ENCODE results near the gene KNOP1. TPM values are rescaled to one million over a fixed set of nuclear protein-coding genes. Genes with fewer than 3 reads are reported as not detected.

KNOP1 gene
- total and polyA plus RNA-seq, 5 donors: 6.1 to 12.5 (median 8.6) TPM

DNA sequence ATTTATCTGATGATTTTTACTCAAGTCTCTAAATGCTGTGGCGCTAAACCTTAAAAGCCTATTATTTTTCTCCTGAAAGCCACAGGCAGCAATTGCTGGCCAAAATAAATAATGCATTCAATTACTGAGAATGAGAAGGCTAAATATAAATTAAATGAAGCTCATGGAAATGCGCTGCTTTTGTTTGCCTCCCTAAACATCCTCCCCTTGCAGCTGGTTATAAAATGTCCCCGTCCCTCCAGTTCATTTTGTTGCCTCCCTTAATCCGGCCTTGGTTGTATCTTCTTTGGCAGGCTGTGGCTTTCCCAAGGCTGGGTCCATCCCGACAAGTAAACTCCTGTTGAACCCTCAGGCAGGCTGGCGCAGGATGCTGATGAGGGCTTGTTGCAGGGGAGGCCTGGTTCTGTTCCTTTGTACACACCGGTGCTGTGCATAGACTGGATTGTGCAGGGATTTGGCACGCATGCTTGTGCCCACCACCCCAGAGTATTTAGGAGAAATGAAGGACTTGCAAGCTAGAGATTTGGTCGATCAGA lies 62.7 kb downstream of the KNOP1 start:
- Histone ChIP-seq H3K9me3 (ENCODE audit: control insufficient read depth, low read length) (no peaks in the 10 kb centered on the region), H3K4me3 (ENCODE audit: low read length) (no peak overlapping the region), H3K27ac (ENCODE audit: low read length) (no peak overlapping the region), H3K4me1 (ENCODE audit: control insufficient read depth, insufficient read depth, low read length) (no peaks in the 10 kb centered on the region), H3K27me3 (ENCODE audit: control insufficient read depth, insufficient read depth) (no peaks in the 10 kb centered on the region)
- WGBS: 87% methylated on average over 9 of the region's 9 CpGs
- ATAC-seq (no peak), DNase-seq (no peak)
- intact Hi-C loops (cut with DNase I): no loop called here

DNA sequence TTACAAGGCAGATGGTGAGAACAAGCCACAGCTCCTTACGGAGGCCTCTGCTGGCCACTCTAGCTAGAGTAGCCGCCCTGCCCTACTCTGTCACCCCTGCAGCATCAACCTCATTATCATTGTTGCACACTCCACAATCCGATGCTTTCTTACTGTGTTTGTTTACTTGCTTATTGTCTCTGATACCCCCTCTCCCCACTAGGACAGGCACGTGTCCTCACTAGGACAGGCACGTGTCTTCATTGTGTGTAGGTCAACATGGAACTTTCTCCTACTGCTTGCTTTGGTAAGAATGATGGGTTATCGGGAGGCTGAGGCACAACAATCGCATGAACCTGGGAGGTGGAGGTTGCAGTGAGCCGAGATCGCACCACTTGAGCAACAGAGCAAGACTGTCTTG lies 63.9 kb downstream of the KNOP1 start:
- Histone ChIP-seq H3K27me3 (ENCODE audit: control insufficient read depth, insufficient read depth) (no peaks in the 10 kb centered on the region), H3K27ac (ENCODE audit: low read length) (no peak overlapping the region), H3K4me1 (ENCODE audit: control insufficient read depth, insufficient read depth, low read length) (no peaks in the 10 kb centered on the region), H3K9me3 (ENCODE audit: control insufficient read depth, low read length) (no peaks in the 10 kb centered on the region), H3K4me3 (ENCODE audit: low read length) (no peak overlapping the region)
- DNase-seq (no peak), ATAC-seq (no peak)
- intact Hi-C loops (cut with DNase I): no loop called here
- WGBS: 93% methylated on average over 9 of the region's 9 CpGs

Other genes with a start within 250 kb of the KNOP1 start
- 100 to 1,000 TPM; 103 to 121 (median 106) TPM for gene GDE1, start 196.1 kb downstream of the KNOP1 start, total RNA-seq
- 72.9 TPM for gene GDE1, start 196.1 kb downstream of the KNOP1 start, polyA plus RNA-seq
- 10 to 100 TPM in 3 of 4 donors, 1 to 10 TPM in 1; 9.9 to 13.2 (median 10.3) TPM for gene CCP110, start 194.3 kb downstream of the KNOP1 start, total RNA-seq
- 3.9 TPM for gene CCP110, start 194.3 kb downstream of the KNOP1 start, polyA plus RNA-seq
- gene VPS35L, start 162.5 kb downstream of the KNOP1 start, total RNA-seq: 10 to 100 TPM; 31.5 to 40.1 (median 33.9) TPM
- gene VPS35L, start 162.5 kb downstream of the KNOP1 start, polyA plus RNA-seq: 19.8 TPM
- gene IQCK, start within 50 bp of the KNOP1 start, total RNA-seq: 1 to 10 TPM; 5.1 to 8.3 (median 6.4) TPM
- gene IQCK, start within 50 bp of the KNOP1 start, polyA plus RNA-seq: 5.1 TPM
- gene GPRC5B, start 166.6 kb upstream of the KNOP1 start, total RNA-seq: 10 to 100 TPM; 56.4 to 86.8 (median 84.5) TPM
- 70.6 TPM for gene GPRC5B, start 166.6 kb upstream of the KNOP1 start, polyA plus RNA-seq